Coronary artery (tissue), 2 donors: Measurements from ENCODE around the gene PIK3IP1.
A peak's percentile ranks its signal among the peaks of the same experiment; 100 is the strongest.

Experiments
- DNase-seq: peaks from one replicate; pipeline ENCODE4 v3.0.0-alpha.2; 2017; ENCODE audit warnings: low spot score
- H3K27ac ChIP-seq, 2 donors: fragments of 200-600 bp; sonication (generic); one replicate each; pipeline ENCODE4 v1.5.1; 2016 to 2019
- H3K4me3 ChIP-seq: fragments of 200-600 bp; sonication (generic); 2 replicates; pipeline ENCODE4 v1.5.1; 2016; ENCODE audit warnings: mild to moderate bottlenecking, moderate library complexity
- TF ChIP-seq, protein P1 (sequence below): fragments of 200-600 bp; sonication (generic); IDR thresholded peaks from one replicate; pipeline ENCODE4 v1.5.1; 2019; ENCODE audit warnings: antibody characterized with exemption

The PIK3IP1 gene

DNA sequence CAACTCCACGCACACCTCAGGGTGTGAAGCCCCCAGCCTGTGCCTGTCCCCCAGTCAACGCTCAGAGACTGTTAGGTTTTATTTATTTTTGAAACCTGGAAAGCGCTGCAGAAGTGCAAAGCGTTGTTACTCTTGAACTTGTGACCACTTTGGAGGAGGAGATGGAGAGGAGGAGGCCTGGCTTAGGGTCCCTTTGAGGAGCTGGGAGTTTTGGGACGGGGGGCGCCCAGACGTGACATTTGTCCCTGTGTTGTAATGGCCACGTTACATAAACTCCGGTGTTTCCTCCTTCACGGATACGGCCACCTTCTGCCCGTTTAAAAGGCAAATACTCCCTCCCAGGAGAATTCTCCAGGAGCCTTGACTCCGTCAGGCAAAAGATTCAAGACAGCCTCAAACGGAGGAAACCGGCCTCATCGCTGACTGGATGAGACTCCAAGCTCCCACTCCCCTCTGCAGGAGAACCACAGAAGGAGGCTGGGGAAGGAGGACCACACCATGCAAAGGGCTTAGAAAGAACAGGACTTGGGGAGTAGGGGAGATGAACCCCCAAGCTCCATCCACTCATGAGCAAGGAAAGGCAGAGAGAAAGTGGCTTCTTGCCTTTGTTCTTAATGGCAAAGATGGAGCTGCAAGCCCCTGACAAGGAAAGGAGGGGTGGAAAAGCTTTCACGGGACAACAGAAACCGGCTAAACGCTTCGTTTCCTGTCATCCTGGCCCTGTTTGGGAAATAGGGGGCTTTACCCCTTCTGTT is 630 bp downstream of the PIK3IP1 start:
- DNase-seq: no peak
- H3K4me3 ChIP-seq: peak overlapping the region; percentile 80

GRCh38 chr22:31290494-31291471 is 1.5 kb downstream of the PIK3IP1 start:
- Histone ChIP-seq H3K27ac (peak overlapping the region; percentile 94 to 98), H3K4me3 (peak overlapping the region; percentile 80)
- TF ChIP-seq, protein P1, sequence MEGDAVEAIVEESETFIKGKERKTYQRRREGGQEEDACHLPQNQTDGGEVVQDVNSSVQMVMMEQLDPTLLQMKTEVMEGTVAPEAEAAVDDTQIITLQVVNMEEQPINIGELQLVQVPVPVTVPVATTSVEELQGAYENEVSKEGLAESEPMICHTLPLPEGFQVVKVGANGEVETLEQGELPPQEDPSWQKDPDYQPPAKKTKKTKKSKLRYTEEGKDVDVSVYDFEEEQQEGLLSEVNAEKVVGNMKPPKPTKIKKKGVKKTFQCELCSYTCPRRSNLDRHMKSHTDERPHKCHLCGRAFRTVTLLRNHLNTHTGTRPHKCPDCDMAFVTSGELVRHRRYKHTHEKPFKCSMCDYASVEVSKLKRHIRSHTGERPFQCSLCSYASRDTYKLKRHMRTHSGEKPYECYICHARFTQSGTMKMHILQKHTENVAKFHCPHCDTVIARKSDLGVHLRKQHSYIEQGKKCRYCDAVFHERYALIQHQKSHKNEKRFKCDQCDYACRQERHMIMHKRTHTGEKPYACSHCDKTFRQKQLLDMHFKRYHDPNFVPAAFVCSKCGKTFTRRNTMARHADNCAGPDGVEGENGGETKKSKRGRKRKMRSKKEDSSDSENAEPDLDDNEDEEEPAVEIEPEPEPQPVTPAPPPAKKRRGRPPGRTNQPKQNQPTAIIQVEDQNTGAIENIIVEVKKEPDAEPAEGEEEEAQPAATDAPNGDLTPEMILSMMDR: no peak
- peak; percentile 93 for DNase-seq

More for the DNA sequence above, 630 bp downstream of the PIK3IP1 start:
- H3K27ac ChIP-seq: peak overlapping the region; percentile 94 to 98
- TF ChIP-seq, protein P1: no peak

- Histone ChIP-seq H3K27ac (peak overlapping the region; percentile 94 to 98), H3K4me3 (peak overlapping the region; percentile 80)
- TF ChIP-seq, protein P1: no peak
- DNase-seq: no peak
These were observed 2.9 kb downstream of the PIK3IP1 start for GRCh38 chr22:31289344-31289743.

- no peak for DNase-seq
- peak overlapping the region; percentile 3 for H3K4me3 ChIP-seq
- TF ChIP-seq, protein P1: no peak
- peak overlapping the region; percentile 94 to 98 for H3K27ac ChIP-seq
These were observed 3.6 kb downstream of the PIK3IP1 start for GRCh38 chr22:31288496-31289240.

GRCh38 chr22:31287818-31288495 is 4.3 kb downstream of the PIK3IP1 start:
- peak overlapping the region; percentile 3 for H3K4me3 ChIP-seq
- DNase-seq: no peak
- peak overlapping the region; percentile 94 to 98 for H3K27ac ChIP-seq
- TF ChIP-seq, protein P1: no peak
